Stimulated activated CD8-positive, alpha-beta memory T cell treated with anti-CD3 and anti-CD28 coated beads, Interleukin-15, amount 100 ng/mL, for 48 hours (primary cell): ENCODE data around the gene TYW1B.
"Not testable (repeated sequence)": the region's sequence is repeated elsewhere in the genome, so short reads cannot be mapped to it uniquely, and the experiment has no call there.

Experiments
- DNase-seq, 2 donors: peaks; one replicate each; pipeline ENCODE4 v3.0.0-alpha.2; 2020; ENCODE audit warnings: low read depth in 2 of 2

TYW1B gene

DNA sequence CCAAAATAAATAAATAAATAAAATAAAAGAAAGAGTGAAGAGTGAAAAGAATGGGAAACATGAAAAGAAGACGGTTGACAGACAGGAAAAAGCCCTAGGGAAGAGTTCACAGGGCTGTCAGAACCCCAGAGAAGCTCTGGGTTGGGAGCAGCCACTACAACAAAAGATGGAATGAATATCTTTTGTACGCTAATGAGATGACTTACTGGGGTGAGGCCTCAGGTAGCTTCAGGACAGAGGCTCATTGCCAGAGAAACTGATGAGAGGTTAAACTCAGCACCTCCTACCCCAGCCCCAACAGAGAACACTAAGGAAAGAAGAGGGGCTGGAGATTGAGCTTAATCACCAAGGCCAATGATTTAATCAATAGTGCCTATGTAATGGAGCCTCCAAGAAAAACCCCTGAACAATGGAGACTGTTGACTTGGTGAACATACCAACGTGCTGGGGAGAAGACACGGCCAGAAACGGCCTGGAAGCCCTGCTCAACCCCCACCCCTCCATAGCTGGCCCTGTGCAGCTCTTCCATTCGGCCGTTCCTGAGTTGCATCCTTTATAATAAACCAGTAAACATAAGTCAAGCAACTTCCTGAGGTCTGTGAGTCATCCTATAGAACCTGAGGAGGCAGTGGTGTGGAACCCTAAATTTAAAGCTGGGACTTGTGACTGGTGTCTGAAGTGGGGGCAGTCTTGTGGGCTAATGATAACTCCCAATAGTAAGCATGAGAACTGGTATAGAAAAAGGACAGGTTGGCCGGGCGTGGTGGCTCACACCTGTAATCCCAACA lies 11.4 kb downstream of the TYW1B start:
- DNase-seq, result not testable (repeated sequence)

DNA sequence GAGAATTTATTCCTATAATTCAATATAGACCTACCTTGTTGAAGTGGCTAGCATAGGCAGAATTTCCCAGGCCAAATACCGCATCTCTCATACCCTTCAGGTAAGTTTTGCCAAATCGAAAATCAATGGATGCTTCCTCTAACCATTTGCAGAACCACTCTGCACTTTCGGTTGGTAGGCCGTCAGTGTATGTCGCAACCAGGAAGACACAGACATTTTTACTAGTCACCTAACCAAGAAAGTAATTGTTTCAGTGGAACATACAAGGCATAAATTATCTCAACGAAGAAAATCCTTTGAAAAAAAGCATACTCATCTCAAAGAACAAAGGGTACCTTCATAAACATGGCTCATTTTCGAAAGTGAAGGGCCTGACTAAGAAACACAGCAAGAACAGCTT lies 17.6 kb downstream of the TYW1B start:
- not testable (repeated sequence) for DNase-seq

DNA sequence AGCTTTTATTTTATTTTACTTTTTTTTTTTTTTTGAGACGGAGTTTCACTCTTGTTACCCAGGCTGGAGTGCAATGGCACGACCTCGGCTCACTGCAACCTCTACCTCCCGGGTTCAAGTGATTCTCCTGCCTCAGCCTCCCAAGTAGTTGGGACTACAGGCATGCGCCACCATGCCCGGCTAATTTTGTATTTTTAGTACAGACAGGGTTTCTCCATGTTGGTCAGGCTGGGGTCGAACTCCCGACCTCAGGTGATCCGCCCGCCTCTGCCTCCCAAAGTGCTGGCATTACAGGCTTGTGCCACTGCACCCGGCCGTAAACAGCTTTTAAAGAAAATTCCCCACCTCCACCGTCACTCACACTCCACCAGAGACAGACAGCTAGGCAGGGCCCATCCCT lies 19.5 kb downstream of the TYW1B start:
- DNase-seq, result not testable (repeated sequence)

DNA sequence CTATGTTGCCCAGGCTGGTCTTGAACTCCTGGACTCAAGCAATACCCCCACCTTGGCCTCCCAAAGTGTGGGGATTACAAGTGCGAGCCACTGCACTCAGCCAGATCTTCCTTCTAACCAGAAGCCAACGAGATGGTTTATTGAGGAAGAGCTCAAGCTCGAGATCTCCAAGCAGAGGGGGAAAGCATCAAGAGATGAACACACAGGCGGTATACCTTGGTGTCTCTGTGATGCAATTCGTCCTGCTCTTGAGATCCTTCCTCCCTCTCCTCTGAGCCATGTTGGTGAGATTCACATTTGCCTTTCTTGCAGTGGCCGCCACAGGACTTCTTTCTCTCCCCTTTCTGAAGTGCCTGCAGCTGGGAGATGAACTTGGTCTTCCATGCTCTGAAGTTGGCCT lies 21.1 kb downstream of the TYW1B start:
- not testable (repeated sequence) for DNase-seq

DNA sequence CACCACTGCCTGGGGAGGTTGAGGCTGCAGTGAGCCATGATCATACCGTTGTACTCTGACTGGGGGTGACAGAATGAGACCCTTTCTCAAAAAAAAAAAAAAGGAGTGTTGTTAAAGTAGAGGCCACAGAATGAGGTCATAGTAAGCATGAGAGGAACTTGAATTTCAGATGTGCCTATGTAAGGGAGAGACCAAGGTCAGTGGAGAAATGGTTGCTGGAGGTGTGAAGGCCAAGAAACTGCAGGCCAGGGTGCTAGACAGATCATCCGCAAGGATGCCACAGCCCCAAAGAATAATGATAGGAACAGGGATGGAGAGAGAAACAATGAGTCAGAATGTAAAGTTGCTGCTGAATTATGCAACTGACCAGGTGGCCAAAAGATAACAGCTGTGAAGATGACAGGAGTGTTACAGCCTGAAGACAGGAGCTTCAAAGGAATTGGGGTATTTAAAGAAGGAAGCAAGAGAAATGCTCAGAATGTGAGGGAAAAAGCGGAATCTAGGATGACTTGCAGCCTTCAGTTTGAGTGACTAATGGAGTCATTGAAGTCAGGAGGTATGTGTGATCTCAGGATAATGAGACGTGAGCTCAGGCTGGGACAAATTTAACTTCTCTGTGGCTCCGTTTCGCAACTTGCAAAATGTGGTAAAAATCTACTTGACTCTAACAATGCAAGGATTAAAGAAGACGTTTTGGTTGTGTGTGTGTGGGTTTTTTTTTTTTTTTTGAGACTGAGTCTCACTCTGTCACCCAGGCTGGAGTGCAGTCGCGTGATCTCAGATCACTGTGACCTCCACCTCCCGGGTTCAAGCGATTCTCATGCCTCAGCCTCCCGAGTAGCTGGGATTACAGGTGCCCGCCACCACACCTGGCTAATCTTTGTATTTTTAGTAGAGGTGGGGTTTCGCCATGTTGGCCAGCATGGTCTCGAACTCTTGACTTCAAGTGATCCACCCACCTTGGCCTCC lies 22.2 kb downstream of the TYW1B start:
- DNase-seq, result no peak

DNA sequence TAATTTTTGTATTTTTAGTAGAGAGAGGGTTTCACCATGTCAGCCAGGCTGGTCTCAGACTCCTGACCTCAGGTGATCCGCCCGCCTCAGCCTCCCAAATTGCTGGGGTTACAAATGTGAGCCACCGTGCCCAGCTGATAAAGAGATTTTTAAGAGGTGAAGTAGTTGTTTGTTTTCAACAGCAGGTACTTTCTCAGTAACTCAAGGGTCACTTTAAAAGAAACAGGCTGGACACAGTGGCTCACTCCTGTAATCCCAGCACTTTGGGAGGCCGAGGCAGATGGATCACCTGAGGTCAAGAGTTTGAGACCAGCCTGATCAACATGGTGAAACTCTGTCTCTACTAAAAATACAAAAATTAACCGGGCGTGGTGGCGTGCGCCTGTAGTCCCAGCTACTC lies 24.2 kb downstream of the TYW1B start:
- not testable (repeated sequence) for DNase-seq

DNA sequence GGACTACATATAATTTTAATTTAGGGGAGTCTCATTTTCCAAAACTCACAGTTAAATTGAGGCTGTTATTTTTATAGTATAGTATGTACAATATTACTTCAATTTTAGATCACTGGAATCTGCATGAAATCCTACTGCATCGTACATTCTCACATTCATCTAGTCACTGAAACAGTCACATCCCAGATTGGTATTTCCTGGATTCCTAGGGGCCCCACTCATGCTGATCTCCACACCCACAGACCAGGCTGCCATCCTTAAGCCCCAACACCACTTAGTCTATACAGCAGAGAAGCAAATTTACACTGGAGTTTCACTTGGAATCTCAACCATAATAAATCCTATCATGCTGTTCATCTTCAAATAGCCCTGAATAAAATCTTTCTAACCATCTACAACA lies 26.4 kb downstream of the TYW1B start:
- DNase-seq, result not testable (repeated sequence)

DNA sequence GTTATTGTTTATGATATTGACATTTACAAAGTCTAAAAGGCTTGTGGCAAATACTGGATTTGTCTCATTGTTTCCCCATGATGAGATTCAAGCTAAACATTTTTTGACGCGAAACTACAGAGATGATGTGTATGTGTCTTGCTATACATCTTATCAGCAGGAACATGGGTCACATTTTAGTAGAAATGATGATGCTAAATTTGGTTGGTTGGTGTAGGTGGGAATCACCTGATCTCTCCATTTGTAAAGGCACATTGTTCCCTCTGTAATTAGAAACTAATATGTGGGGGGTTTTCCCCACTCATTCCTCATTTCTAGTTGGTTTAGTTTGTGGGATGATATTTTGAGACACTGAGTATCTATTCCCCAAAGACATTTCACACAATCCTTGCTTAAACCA lies 32.6 kb downstream of the TYW1B start:
- DNase-seq, result not testable (repeated sequence)

DNA sequence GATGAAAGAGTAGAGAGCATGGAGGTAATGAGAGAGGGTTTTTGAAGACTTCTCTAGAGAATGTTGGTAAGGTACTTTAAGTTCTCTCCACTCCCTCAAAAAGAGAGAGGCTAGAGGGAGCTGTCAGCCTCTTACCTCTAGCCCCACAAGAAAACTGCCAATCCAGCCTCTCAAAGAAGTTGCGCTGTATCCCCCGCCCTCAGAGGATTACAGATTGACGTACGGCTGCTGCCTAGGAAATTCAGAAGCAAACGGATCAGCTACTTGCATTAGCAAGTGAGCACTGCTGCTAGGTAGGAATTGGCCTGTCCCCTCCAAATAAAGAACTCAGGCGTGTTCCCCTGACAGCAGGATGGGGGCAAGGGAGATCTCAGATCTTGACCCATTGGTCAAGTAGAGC lies 34.2 kb downstream of the TYW1B start:
- no peak for DNase-seq

DNA sequence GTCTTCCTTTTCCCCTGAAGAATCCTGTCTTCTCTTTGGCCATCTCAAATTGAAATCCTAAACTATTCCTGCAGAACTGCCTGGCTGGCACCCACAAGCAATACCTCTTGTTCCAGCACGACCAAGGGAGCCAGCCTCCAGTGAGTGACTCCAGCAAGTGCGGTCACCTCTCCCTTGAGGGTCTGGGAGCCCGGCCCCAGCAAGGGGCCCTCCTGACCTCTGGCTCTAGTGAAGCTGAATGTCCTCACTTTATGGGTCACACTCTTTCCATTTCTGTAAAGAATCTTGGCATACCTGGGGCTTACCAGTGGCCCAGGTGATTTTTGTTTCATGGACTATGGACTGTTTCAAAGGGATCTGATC lies 37.3 kb downstream of the TYW1B start:
- DNase-seq, result not testable (repeated sequence)

DNA sequence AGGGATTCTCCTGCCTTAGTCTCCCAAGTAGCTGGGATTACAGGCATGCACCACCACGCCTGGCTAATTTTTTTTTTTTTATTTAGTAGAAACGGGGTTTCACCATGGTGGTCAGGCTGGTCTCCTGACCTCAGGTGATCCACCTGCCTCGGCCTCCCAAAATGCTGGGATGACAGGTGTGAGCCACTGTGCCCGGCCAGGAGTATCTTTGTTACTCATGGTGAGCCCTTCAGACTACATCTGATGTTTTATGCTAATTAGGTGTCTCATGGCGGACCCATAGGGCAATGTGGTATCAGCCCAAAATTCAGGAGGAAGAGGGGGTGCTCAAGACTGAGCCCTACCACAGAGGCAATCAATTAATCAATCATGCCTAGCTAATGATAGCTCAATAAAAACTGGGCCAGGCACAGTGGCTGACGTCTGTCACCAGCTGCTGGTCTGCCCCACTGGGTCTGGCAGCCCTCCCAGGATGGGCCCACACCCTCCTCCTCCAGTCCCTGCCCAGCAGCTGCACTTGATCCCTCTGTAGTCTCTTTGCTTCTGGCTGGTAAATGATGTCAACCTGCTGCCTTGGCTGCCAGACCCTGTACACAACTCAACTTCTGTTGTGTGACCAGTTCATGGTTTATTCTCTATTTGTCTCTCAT lies 37.8 kb downstream of the TYW1B start:
- not testable (repeated sequence) for DNase-seq

DNA sequence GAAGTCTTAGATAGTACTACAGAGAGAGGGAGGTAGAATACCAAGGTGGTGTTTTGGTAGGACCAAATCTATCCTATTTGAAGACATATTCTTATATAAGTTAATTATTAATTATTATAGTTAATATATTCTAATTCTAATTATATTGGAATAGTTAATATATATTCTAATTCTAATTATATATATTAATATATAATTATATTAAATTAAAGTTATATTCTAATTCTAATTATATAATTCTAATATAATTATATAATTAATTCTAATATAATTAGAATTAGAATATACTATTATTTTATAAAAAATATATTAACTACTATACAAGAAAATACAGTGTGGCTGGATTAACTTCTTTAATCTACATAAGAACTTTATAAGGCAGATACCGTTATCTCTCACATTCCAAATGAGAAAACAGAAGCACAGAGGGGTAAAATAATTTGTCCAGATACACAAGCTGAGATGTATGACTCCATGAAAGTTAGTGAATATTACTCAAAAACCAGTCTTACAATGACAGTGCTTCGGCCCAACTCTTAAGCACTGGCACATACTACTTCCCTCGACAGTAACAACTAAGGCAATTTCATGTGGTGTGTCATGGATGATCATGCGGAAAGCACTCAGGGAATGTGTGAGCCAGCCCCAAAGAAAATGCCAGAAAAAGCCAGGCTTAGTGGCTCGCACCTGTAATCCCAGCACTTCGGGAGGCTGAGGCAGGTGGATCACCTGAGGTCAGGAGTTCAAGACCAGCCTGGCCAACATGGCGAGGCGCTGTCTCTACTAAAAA lies 42.6 kb downstream of the TYW1B start:
- no peak for DNase-seq

DNA sequence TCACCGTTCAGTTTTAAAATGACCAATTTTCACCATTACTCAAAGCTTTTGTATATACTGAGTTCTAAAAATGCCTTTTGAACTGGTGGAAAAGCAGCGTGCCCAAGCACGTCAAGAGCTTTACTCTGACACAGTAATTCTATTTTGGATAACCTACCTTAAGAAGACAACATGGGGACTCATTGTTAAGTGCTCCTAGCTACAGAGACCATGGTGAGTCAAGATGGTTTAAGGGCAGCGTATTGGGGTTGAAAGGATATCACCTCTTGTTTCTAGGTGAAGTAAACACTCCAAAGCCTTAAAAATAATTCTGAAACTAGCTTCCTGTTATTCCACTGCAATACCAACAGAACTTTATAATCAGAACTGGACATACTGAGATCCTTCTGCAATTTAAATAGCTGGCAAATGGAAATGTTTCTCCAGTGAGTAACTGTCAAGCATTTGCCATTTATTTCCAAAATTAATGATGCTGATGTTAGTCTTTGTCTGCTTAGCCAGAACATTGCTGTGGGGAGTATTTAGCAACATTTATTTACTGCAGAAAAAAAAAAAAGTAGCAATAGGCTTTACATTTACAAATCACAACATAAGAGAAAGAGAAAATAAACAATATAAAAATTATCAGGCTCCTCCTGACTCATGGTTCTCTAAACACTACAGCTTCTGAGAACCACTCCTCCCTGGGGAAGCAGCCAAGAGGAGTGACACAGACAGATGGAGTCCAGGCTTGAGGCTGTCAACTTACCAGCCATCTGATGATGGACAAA lies 44.2 kb downstream of the TYW1B start:
- DNase-seq, result not testable (repeated sequence)

DNA sequence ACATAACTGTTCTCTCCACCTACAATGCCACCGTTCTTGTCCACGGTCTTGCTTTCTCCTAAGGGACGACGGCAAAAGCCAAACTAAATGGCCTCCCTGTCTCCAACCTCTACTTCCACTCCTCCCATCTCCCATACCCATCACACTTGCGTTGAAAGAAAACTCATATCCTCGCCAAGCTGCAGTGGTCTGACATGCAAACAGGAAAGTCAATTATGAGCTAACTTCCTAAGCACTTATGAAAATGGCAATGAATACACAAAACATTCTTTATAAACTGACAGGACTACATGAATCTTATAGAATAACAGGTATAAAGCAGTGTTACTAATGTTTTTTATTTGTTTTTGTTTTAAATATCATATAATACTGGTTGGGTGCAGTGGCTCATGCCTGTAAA lies 46.4 kb downstream of the TYW1B start:
- no peak for DNase-seq

DNA sequence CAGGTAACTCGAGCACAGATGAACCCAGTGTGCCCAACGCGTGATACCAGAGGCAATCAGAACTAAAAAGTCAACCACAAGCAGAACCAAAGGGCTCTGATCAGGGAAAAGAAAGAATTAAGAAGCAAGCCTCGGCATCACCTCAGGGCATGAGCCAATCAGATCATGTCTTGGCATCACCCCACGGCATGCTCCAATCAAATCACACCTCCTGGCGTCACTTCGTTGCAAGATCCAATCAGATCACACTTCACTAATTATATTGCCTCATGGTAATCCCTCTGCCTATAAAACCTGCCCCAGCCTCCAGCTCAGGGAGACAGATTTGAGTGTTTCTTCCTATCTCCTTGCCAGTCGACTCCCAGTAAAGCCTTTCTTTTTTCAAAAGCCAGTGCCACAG lies 46.8 kb downstream of the TYW1B start:
- DNase-seq, result no peak

DNA sequence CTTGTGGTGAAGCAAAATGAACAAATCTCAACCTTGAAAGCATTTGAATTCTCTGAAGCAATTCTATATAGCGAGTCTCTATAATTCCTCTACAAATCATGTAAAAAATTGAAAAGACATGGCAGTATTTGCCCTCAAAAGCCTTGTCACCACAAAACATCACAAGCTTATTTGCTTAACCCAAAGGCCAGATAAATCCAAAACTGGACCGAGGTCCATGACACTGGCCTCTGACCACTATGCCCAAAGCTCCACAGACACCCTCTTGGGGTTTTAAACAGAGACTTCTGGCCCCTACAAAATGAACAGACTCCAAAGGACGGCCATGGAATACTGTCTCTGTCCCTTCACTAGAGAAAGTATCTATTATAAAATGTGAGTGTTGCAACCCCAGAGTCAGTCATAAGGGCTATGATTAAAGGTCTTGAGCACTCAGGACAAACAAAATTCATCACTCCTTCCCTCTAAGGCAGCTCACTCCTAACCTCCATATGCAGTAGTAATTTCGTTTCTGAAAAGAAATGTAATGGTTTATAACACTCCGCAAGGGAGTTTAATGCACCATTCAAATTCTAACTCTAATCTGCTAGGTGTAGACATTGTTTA lies 47.6 kb downstream of the TYW1B start:
- not testable (repeated sequence) for DNase-seq

DNA sequence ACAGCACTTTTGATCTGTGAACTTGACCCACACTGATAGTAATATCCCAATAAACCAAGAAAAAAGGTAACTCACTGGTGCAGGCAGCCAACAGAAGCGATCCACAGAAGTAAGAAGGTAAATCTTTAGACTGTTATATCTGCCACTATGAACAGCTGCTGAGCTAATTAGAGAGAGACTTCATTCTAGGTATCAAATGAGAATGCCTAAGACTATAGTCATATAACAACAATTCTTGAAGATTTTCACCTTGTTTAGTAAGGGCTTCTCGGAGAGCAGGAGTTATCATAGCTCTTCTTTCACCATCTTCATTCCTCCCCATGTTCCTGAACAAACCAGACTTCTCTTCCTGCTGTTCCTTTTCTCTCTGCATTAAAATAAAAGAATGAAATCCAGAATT lies 50.8 kb downstream of the TYW1B start:
- DNase-seq, result not testable (repeated sequence)

DNA sequence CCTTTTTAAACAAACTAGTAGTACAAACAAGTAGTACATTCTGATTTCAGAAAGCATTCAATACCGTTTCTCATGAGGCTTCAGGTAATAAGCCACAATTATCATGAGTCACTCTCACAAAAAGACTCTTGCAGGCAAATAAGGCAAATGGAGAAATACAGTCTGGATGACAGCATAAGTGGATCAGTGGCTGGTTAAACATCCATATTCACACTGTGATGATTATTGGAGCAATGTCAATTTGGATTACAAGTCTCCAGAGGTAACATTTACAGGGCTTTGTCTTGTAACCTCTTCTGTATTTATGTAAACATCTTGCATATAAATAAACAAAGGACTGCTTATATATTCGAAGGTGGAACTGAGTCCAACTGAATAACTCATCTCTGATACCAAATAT lies 55.4 kb downstream of the TYW1B start:
- not testable (repeated sequence) for DNase-seq

DNA sequence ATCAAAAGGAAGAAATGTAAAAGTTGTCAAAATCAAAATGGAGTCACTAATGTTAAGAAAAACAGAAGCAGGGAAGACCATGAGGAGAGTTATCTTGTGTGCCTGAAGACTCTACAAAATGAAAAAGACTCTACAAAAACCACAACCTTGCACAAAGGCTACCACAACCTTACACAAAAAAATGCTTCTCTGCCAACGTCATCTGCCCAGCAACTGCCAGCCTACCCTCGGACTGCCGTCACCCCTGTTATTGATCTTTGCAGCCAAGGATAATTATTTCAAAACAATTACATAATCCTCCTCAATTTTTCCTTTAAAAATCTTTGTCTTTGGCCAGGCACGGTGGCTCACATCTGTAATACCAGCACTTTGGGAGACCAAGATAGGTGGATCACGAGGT lies 61.0 kb downstream of the TYW1B start:
- DNase-seq, result not testable (repeated sequence)

DNA sequence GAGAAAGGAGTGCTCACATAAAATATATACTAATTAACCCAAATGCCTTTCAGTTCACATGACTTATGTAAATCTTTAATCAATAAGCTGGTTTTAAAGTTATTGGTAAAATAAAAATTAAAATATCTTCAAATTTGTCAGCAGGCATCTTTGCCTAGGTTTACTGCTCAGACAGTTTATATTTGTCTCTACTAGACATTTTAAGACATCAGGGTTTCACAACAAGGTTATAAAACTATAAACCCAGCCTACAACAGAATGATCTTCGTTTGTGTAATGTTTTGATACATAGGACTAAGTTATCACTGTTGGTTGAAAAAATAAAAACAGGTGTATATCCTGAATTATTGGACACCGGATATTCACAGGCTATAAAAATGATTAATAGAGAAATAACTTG lies 67.4 kb downstream of the TYW1B start:
- DNase-seq, result no peak
